IPS-NIHi11 (cell line): ENCODE data around the gene TNFRSF18.

Experiments
- DNase-seq: peaks from one replicate; pipeline ENCODE4 v3.0.0; 2012; ENCODE audit warnings: mixed read lengths, low spot score

Gene TNFRSF18

DNA sequence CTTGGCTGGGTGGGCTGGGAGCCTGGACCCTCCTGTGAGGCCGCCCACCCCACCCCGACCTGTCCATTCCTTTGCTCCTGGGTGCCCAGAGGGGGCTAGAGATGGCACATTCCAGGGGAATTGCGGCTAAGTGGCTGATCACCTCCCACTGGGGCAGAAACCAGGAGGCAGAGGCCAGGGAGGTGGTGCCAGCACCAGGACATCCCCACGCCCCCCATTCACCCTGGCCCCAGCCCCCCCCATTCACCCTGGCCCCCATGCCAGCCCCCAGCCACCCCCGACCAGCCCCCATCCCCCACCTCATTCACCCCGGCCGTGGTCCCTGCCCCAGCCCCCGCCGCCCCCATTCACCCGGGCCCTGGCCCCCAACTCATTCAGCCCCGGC is 33.9 kb upstream of the TNFRSF18 start:
- peak; percentile 41 for DNase-seq

GRCh38 chr1:1239614-1240347 is 33.4 kb upstream of the TNFRSF18 start:
- peak; percentile 41 for DNase-seq

DNA sequence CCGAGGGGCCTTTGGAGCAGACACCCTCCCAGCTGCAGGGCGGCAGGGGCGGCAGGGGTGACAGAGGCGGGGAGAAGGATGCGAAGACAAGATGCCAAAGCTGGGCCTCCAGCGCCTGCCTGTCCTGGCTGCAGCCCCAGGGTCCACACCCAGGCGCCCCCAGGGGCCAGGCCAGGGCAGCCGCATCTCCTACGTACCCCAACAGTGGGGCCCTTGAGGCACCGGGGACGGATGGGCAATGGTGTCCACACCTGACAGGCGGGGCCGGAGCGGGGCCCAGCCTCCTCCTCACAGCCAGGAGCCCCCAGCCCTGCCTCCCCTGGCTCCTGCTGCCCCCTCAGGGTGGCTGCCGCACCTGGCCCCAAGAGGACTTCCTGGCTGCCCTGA is 32.8 kb upstream of the TNFRSF18 start:
- DNase-seq, result peak; percentile 68

DNA sequence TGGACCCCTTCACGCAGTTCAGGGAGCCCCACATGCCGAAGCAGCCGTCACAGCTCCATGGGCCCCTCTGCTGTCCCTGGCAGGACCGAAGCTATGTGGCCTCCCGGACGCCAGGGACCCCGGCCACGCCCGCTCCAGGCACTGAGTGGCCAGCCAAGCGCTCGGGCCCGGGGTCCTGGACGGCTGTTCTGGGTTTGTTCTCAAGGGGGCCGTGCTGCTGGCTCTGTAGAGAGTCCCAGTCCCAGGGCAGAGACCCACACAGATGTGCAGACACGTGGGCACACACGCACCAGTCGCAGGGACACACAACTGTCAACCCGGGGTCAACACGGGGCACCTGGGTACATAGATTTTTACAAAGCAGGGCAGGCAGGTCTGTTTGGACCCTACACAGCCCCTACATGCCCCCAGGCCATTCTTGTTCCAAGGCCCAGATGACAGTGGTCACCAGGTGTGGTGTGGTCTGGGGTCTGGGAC is 32.3 kb upstream of the TNFRSF18 start:
- peak; percentile 30 for DNase-seq

GRCh38 chr1:1237874-1238701 is 31.7 kb upstream of the TNFRSF18 start:
- peak; percentile 47 for DNase-seq

GRCh38 chr1:1236945-1237873 is 30.8 kb upstream of the TNFRSF18 start:
- no peak for DNase-seq

DNA sequence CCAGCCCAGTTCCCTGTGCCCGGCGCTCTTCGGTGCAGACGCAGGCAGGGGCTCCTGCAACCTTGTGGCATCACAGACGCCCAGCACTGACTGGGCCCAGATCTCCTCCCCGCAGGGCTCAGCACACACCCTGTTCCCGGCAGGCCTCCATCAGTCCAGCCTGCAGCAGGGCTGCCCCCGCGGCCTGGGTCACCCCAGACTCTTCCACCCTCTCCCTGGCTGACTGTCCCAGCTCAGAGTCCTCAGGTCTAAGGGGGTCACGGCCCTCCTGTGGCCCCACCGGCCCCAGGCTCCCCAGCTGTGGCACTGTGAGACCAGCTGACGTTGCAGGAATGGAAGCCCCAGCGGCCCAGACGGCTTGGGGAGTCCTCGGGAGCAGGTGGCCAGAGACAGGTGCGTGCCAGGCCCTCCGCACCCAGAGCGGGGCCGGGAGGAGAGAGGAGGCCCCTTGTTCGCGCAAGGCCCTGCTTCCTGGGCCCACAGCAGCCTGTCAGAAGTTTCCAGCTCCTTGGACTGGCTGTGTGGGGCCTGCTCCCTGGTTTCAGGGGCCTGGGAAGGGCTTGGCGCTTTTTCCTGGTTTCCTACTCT is 29.9 kb upstream of the TNFRSF18 start:
- no peak for DNase-seq

DNA sequence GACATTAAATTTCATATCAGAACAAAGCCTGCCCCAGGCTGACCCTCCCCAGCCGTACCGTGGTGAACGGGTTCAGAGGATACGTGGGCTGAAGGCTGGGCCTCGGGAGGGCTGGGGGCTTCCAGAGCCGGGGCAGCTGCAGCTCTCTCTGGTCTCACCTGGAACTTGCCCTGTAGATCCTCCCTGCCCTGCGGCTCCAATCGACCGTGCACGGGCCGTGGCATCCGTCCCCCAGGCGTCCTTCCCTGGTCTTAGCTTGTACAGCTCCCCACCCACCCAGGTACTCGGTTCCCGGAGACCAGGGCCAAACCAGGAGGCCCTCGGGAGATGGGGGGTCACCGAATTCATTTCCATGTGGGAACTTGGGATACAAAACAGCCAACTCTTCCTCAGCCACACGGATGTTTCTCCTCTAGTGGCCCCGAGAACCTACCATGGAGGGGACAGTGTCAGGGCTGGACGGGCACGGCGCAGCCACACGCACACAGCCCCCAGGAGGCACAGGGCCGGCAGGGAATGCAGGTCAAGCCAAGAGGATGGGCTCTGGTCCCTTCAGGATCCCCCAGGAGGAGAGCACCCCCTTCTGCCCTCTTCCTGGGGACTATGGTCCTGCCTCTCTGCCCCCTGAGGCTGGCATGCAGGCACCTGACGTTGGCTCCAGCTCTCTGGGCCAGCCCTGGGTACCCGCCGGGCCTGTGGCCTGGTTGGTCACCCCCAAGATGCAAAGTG is 28.8 kb upstream of the TNFRSF18 start:
- no peak for DNase-seq

GRCh38 chr1:1234180-1234808 is 27.9 kb upstream of the TNFRSF18 start:
- DNase-seq, result no peak

DNA sequence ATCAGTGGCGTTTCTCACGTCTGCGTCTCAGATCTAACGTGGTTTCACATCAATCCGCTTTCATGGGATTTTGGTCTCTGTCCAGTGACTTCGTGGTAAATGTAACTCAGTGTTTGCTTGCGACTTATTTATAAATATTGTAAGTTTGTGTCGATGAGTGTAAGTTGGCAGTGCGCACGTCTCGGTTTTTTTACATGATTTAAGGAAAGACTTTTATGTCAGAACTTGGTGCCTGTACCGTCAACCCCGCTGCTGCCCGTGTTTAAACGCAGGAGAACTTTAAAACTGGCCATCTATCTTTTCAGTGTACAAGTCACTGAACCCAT is 27.1 kb upstream of the TNFRSF18 start:
- no peak for DNase-seq

DNA sequence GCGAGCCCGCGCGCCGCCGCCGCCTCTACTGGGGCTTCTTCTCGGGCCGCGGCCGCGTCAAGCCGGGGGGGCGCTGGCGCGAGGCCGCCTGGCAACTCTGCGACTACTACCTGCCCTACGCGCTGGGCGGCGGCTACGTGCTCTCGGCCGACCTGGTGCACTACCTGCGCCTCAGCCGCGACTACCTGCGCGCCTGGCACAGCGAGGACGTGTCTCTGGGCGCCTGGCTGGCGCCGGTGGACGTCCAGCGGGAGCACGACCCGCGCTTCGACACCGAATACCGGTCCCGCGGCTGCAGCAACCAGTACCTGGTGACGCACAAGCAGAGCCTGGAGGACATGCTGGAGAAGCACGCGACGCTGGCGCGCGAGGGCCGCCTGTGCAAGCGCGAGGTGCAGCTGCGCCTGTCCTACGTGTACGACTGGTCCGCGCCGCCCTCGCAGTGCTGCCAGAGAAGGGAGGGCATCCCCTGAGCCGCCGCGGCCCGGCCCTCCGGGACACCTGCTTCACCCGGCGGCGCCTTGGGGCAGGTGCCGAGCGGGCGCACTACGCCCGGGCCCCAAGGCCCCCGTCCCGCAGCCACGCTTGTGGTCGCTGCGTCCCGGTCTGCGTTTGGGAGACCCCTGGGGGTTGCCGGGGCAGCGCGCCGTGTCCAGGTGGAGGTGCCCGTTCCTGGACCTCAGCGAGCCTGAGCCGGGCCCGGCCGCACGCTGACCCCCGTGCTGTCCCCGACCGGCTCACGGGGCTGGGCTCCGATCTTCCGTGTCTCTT is 26.6 kb upstream of the TNFRSF18 start:
- no peak for DNase-seq

DNA sequence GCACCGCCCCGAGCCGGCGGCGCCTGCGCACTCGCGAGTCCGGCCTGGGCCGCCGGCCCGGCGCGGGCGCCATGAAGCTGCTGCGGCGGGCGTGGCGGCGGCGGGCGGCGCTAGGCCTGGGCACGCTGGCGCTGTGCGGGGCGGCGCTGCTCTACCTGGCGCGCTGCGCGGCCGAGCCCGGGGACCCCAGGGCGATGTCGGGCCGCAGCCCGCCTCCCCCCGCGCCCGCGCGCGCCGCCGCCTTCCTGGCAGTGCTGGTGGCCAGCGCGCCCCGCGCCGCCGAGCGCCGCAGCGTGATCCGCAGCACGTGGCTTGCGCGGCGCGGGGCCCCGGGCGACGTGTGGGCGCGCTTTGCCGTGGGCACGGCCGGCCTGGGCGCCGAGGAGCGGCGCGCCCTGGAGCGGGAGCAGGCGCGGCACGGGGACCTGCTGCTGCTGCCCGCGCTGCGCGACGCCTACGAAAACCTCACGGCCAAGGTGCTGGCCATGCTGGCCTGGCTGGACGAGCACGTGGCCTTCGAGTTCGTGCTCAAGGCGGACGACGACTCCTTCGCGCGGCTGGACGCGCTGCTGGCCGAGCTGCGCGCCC is 25.9 kb upstream of the TNFRSF18 start, which contains the start of gene B3GALT6:
Gene B3GALT6, plus strand, starts transcription at position 30 of the 588 bp plus-strand sequence. Its CDS starts 42 bp downstream, at position 72.
- DNase-seq, result no peak

GRCh38 chr1:1231400-1232207 is 25.2 kb upstream of the TNFRSF18 start, which contains the start of gene SDF4:
Gene SDF4 (minus strand): TSS chr1:1232001. CDS start chr1:1228772, 3,229 bp downstream.
- peak; percentile 100 for DNase-seq

DNA sequence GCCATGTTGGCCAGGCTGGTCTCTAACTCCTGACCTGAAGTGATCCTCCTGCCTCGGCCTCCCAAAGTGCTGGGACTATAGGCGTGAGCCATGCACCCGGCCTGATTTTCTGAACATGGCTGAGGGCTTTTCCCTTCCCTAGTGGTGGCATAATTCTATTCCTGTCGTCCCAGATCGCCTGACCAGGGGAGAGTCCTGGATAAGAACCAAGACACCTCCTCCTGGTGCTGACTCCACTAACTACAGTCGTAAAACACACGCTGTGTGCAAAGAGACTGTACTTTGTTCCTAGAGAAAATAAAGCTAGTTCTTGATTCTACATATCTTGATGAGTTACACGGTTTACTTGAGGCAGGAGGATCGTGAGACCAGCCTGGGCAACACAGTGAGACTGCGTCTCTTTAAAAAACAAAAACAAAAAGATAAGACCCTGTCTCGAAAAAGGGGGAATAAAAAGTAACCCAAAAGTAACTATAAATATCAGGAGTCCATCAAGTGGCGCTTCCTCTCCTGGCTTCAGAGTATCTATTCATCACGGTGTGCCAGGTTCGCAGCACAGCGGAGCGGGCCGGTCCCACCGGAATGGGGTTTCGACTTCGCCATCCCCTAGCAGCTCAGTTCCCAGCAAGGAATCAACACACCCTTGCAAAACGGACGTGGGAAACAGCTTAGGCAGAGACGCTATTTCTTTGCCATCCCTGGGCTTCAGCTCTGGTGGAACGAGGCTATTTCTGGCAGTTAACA is 24.4 kb upstream of the TNFRSF18 start:
- no peak for DNase-seq

GRCh38 chr1:1229770-1230169 is 23.4 kb upstream of the TNFRSF18 start:
- DNase-seq, result no peak

GRCh38 chr1:1228596-1229321 is 22.4 kb upstream of the TNFRSF18 start:
- DNase-seq, result no peak

GRCh38 chr1:1228187-1228586 is 21.8 kb upstream of the TNFRSF18 start:
- DNase-seq, result no peak
